Peyer's patch (tissue), 4 donors: ENCODE data around the gene MYL10. TPM values are rescaled to one million over a fixed set of nuclear protein-coding genes. Genes with fewer than 3 reads are reported as not detected.

ENCODE experiments used
- DNase-seq, 3 donors: peaks; one replicate each; pipeline ENCODE4 v3.0.0-alpha.2; 2017 to 2019
- H3K27ac ChIP-seq, 4 donors: fragments of 200-600 bp; sonication (generic); one replicate each; pipeline ENCODE4 v1.5.1; 2016 to 2019
- H3K27me3 ChIP-seq, 2 donors: fragments of 200-600 bp; sonication (generic); one replicate each; pipeline ENCODE4 v1.5.1; 2019
- H3K36me3 ChIP-seq, 3 donors: fragments of 200-600 bp; sonication (generic); one replicate each; pipeline ENCODE4 v1.5.1; 2016 to 2019
- H3K4me1 ChIP-seq, 4 donors: fragments of 200-600 bp; sonication (generic); one replicate each; pipeline ENCODE4 v1.5.1; 2016 to 2019
- H3K4me3 ChIP-seq, 4 donors: fragments of 200-600 bp; sonication (generic); 1 replicate in 3 of 4; 2 replicates in 1 of 4; pipeline ENCODE4 v1.5.1; 2016 to 2019; ENCODE audit warnings: mild to moderate bottlenecking in 1 of 4
- H3K9me3 ChIP-seq, 4 donors: fragments of 200-600 bp; sonication (generic); one replicate each; pipeline ENCODE4 v1.5.1; 2016 to 2019; ENCODE audit warnings: mild to moderate bottlenecking in 1 of 4
- POLR2A ChIP-seq, 2 donors: fragments of 450-650 bp; IDR thresholded peaks; one replicate each; pipeline ENCODE4 v1.5.1; 2017; ENCODE audit warnings: antibody characterized with exemption in 2 of 2, mild to moderate bottlenecking in 2 of 2, moderate library complexity in 2 of 2
- total RNA-seq, 4 donors: library from RNA; depleted of rRNA; stranded (reverse); fragments of >200 nt; gene quantifications; one replicate each; pipeline ENCODE4 v1.1.0, GENCODE V29; 2016
- TF ChIP-seq, protein P1 (sequence below), 6 experiments: fragments of 450-650 bp in 4 of 6; fragments of 200-600 bp in 2 of 6; sonication (generic) in 1 of 6; IDR thresholded peaks; one replicate each; pipeline ENCODE4 v1.5.1; 2017 to 2019; ENCODE audit warnings: antibody characterized with exemption in 6 of 6, mild to moderate bottlenecking in 3 of 6, moderate library complexity in 1 of 6

MYL10 gene
- total RNA-seq, 4 donors from 2014 or later, result not detected

DNA sequence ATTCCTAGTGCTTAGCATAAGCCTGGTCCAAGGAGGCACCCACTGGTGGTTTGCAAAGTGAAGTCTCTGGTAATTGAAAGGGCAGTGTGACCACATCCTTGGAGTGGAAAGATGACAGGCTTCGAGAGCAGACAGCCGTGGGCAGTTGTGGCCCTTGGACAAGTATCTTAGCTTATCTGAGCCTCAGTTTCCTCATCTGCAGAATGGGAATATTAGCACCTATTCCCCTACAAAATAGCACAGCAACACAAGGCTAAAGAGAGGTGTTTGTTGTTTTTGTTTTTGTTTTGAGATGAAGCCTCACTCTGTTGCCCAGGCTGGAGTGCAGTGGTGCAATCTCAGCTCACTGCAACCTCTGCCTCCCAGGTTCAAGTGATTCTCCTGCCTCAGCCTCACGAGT is 29.3 kb downstream of the MYL10 start:
- Histone ChIP-seq H3K4me3 (no peak overlapping the region), H3K36me3 (no peaks in the 10 kb centered on the region), H3K27ac (no peak overlapping the region), H3K9me3 (no peaks in the 10 kb centered on the region), H3K27me3 (no peaks in the 10 kb centered on the region), H3K4me1 (no peaks in the 10 kb centered on the region)
- TF ChIP-seq, protein P1, sequence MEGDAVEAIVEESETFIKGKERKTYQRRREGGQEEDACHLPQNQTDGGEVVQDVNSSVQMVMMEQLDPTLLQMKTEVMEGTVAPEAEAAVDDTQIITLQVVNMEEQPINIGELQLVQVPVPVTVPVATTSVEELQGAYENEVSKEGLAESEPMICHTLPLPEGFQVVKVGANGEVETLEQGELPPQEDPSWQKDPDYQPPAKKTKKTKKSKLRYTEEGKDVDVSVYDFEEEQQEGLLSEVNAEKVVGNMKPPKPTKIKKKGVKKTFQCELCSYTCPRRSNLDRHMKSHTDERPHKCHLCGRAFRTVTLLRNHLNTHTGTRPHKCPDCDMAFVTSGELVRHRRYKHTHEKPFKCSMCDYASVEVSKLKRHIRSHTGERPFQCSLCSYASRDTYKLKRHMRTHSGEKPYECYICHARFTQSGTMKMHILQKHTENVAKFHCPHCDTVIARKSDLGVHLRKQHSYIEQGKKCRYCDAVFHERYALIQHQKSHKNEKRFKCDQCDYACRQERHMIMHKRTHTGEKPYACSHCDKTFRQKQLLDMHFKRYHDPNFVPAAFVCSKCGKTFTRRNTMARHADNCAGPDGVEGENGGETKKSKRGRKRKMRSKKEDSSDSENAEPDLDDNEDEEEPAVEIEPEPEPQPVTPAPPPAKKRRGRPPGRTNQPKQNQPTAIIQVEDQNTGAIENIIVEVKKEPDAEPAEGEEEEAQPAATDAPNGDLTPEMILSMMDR (IDR thresholded peaks at IDR 0.05), result no peak
- no peak for TF ChIP-seq POLR2A (IDR thresholded peaks at IDR 0.05)
- no peak for DNase-seq

DNA sequence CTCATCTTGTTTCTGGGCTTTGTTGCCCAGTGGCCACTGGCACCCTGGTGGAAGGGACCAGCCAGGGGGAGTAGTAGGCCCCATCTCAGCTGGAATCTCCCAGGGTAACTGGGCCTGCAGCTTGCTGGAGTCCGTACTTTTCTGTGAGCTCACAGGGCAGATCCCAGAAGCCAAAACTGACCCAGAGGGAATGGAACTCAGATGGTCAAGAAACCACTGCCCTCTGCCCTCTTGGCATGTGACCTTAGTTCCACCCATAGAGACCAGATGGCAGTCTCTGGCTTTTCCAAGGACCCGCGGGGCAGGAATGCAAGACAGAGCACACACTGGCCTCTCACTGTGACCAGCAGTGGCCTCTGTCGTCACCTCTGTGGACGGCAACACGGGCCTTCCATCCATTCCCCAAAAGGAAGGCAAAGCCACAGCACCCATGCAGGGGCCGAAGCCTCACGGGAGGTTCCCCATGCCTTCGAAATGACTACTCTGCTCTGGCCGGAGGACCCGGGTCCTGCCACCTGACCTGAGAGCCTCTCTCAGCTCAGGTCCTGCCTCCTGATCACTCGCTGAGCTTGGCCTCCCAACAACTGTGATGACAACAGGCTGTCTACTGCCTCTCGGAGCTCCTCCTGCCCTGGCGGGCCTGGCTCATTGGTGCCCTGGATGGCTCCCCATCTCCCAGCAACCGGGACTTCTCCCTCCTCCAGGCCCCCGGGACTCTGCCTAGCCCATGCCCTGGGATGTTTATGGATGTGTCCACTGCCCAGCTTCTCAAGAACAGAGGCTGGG is 29.9 kb downstream of the MYL10 start:
- Histone ChIP-seq H3K9me3 (no peaks in the 10 kb centered on the region), H3K4me1 (no peaks in the 10 kb centered on the region), H3K27me3 (no peaks in the 10 kb centered on the region), H3K27ac (peak overlapping the region in 2 of 4 donors; percentile 25 to 31), H3K36me3 (no peaks in the 10 kb centered on the region), H3K4me3 (no peak overlapping the region)
- TF ChIP-seq POLR2A (IDR thresholded peaks at IDR 0.05), result no peak
- TF ChIP-seq, protein P1 (IDR thresholded peaks at IDR 0.05), result no peak
- DNase-seq, result no peak

DNA sequence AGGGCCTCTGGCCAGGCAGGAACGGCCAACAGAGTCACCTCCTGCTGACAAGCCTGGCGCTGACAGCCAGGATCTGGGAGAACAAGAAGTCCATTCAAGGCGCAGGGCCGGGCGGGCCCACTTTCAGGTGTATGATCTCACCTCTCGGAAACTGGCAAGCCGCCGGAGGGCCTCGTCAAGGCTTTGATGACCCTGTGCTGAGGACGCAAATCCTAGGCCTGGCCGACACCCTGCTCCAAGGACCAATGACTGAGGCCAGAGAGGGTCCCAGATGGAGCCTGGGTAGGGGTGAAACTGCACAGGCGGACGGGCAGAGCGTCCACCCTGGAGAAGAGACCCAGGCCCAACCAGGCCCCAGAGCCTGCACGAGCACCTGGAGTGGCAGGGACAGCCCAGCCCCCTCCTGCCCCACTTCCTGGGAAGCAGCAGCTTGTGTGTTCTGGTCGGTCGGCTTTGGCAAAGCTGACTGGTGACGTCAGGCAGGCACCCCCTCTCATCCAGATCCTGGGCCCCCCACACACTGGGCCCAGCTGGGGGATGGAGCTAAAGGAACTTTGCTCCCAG is 30.6 kb downstream of the MYL10 start:
- no peaks in the 10 kb centered on the region for H3K9me3 ChIP-seq
- peak overlapping the region in 2 of 4 donors; percentile 31 to 38 for H3K27ac ChIP-seq
- no peak overlapping the region for H3K4me3 ChIP-seq
- peak in 2 of 3 donors; percentile 83 for DNase-seq
- TF ChIP-seq POLR2A (IDR thresholded peaks at IDR 0.05), result no peak
- TF ChIP-seq, protein P1 (IDR thresholded peaks at IDR 0.05), result no peak
- no peaks in the 10 kb centered on the region for H3K27me3 ChIP-seq
- no peaks in the 10 kb centered on the region for H3K36me3 ChIP-seq
- H3K4me1 ChIP-seq, result no peaks in the 10 kb centered on the region

DNA sequence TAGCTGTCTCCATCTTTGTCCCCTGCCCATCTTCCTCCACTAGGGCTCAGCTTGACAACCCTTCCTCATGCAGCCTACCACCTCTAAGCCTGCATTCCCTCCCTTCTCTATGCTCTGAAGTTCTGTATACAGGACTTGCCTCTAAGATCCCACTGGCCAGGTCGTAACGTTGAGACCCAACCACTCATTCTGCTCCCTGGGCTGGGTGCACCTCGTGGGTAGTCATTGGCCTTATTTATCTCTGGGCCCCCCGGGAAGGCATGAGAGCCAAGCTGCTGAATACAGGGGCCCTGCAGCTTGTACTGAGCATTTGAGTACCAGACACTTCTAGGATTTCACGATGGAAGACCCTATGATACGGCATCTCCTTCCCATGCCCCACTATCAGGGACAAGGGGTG is 31.2 kb downstream of the MYL10 start:
- no peaks in the 10 kb centered on the region for H3K27me3 ChIP-seq
- no peaks in the 10 kb centered on the region for H3K9me3 ChIP-seq
- H3K27ac ChIP-seq, result peak overlapping the region in 1 of 4 donors; percentile 38
- DNase-seq, result no peak
- H3K36me3 ChIP-seq, result no peaks in the 10 kb centered on the region
- H3K4me3 ChIP-seq, result no peak overlapping the region
- H3K4me1 ChIP-seq, result no peaks in the 10 kb centered on the region
- TF ChIP-seq, protein P1 (IDR thresholded peaks at IDR 0.05), result no peak
- TF ChIP-seq POLR2A (IDR thresholded peaks at IDR 0.05), result no peak

DNA sequence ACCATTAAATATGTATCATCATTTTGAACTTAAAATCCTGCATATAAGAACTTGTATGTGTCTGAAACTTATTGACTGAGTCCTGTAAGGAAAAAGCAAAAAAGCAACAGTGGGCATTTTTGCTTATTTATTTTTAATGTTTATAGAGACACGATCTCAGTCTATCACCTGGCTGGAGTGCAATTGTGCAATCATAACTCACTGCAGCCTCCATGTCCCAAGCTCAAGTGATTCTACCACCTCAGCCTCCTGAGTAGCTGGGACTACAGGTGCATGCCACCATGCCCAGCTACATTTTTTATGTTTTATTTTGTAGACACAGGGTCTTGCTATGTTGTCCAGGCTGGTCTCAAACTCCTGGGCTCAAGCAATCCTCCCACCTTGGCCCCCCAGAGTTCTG is 32.2 kb downstream of the MYL10 start:
- no peak for TF ChIP-seq POLR2A (IDR thresholded peaks at IDR 0.05)
- TF ChIP-seq, protein P1 (IDR thresholded peaks at IDR 0.05), result no peak
- no peak for DNase-seq
- Histone ChIP-seq H3K4me3 (no peak overlapping the region), H3K36me3 (no peaks in the 10 kb centered on the region), H3K4me1 (no peaks in the 10 kb centered on the region), H3K9me3 (no peaks in the 10 kb centered on the region), H3K27ac (no peak overlapping the region), H3K27me3 (no peaks in the 10 kb centered on the region)
